ENCODE data around the gene RAB43. TPM values are rescaled to one million over a fixed set of nuclear protein-coding genes. Genes with fewer than 3 reads are reported as not detected.
A peak's percentile ranks its signal among the peaks of the same experiment; 100 is the strongest.
"Not testable (repeated sequence)": the region's sequence is repeated elsewhere in the genome, so short reads cannot be mapped to it uniquely, and the experiment has no call there.

Gene RAB43
- polyA plus RNA-seq, 4 donors: 2.0 to 6.7 (median 3.1) TPM

DNA sequence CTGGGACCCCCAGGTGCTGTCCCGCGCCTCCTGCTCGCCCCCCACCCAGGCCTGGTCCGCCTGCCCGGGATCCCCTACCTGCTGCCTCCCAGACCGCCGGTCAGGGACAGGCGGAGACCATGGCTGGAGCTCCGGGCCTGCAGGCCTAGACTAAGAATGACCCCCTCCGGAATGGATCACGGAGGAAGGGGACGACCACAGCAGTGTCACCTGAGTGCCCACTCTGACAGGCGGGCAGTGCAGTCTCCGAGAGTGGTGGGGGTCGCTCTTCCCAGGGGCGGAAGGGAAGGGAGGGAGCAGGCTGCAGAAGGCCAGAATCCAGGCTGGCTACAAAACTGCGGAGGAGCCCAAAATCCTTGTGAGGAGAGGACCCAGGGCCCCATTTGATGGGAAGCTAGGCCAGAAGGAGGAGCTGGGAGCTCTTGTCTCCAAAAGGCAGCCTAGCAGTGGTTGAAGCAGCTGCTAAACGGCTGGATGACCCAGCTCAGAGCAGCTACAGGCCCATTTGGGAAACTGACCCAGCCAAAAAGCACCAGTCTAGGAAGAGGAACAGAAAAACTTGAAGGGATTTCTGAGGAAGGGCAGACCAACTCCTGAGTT is 908 bp upstream of the RAB43 start:
- no peak for DNase-seq (ENCODE audit: low read depth in 4 of 4, low spot score in 3 of 4)

DNA sequence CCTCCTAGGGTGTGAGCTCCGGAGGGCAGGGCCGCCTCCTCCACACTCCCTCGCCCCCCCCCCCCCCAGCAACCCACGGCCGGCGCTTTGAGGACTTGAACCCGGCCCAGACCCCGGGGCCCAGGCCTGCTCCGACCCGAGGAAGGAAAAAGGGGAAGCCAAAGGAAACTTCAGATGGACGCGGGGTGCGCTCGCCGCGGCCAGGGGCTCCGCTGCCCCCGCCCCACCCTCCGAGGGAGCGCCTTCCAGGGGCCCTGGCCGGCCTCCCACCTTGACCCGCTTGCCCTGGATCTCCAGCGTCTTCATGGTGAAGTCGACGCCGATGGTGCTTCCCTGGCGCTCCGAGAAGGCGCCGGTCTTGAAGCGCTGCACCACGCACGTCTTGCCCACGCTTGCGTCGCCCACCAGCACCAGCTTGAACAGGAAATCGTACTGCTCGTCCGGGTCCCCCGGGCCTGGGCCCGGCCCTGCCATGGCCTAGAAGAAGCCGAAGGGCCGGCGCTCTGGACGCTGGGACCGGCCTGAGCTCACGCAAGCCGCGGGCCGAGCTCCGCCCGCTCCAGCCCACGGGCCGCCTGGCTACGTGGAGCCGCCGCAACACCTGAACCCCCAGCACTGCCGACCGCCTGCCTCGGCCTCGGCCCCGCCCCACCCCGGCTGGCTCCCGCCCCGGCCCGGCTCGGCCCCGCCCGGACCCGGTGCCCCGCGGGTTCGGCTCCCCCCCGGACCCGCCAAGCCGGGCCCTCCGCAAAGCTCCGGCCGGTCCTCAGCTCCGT is 400 bp downstream of the RAB43 start:
- DNase-seq (ENCODE audit: low read depth in 4 of 4, low spot score in 3 of 4): no peak

DNA sequence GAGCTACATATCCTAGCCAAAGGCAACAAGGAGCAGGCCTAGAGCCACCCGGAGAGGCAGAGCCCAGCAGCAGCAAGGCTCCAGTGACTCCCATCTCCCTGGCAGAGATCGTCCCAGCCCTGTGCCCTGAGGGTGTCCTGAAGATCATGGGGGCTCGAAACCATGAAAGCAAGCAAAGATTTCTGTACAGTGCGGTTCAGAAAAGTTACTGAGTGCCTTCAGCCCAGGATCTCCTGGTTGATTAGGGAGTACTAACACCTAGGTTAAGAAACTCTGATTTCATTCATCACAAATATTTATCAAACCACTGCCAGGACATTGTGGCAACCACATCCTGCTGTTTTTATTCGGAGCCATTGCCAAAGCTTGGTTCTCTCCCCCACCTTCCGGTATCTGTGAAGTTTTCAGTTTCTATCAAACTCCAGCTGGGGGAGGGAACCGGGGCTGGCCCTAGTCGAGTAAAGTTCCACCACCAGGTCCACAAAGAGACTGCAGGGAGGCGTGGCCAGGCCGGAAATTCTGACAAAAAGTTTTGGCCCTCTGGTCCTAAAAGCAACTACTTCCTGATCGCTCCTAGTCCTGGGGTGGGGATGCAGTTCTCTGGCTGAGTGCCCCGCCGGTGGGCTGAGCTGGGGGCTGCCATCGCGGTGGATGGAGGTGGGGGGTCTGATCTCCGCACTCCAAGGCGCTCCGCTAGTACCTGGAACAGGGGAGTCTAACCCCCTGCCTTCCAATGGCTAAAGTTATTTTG is 1.2 kb downstream of the RAB43 start:
- peak; percentile 65 to 87 (median 75) for DNase-seq (ENCODE audit: low read depth in 4 of 4, low spot score in 3 of 4)

DNA sequence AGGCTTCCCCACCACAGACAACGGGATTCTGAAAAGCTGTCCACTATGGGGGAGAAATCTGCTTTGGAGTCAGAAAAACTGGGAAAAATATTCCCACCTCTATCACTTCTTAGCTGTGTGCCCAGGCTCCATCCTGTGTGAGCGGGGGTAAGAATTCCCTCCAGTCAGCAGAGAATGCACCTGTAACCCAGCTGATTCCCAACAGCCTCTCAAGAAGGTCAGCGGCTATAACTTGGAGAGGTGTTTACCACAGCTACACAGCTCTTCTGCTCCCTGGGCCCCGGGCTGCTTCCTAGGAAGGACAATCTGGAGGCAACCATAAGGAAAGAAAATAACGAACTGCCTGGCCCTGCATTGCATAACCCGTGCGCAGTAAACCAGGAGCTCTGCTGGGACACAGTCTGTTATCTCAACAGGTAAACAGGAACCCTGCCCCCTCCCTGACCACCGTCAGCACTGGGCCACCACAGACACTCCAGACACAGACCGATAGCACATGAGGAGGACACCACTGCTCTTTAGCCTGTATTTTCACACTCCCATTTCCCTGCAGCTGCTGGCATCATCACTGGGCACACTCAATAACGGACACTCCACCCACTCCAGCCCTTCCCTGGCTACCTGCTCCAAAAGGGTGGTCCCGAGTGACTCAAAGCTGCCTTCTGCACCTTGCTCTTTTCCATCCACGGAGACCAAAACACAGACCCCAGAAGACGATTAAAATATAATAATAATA is 2.1 kb downstream of the RAB43 start:
- no peak for DNase-seq (ENCODE audit: low read depth in 4 of 4, low spot score in 3 of 4)

DNA sequence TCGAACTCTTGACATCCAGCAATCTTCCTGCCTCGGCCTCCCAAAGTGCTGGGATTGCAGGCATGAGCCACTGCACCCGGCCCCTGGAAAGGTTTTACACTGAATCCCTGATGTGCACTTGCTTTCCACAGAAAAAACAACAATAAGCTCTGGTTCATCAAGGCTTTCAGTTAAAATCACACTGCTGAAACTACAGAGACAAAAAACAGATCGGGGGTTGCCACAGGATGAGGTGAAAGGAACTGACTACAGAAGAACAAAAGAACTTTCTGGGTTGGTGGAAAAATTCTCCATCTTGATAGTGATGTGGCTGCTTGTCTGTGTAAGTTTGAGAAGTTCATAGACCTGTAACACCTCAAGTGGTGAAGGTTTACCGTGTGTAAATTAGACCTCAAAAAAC is 2.9 kb downstream of the RAB43 start:
- no peak for DNase-seq (ENCODE audit: low read depth in 4 of 4, low spot score in 3 of 4)

DNA sequence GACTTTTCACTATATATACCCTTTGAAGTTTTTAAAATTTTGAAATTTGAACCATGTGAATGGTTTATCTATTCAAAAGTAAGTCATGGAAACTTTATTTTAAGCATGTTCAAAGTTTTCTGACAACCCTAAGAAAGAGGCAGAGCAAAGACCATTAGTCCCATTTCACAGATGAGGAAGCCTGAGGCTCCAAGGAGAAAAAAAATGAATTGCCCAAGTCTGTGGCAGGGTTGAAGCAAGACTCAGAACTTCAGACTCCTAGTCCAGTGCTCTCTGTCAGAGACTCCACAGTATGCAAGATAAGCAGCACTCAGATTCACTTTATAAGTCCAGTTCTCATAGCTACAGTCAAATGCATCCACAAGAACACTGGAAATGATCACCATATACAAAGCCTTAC is 4.5 kb downstream of the RAB43 start:
- no peak for DNase-seq (ENCODE audit: low read depth in 4 of 4, low spot score in 3 of 4)

DNA sequence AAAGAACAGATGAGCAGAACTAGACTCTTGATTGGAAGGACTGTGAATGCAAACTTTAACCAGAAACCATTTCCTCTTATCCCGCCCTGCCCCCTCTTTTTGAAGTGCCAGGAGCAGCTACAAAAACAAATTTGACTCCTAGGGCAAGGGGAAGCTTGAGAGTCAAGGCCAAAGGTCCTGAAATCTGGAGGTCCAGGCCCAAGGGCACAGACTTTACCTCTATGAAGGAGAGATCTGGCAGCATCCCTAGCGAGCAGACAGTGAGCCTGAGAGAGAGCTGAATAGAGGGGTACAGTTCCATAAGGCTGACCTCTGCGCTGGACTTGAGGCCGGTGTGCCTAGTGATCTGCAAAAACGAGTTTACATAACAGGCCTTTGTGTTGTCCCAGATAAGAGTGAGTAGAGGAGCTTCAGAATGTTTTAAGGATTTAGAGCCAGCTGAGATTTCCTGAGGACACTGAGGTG is 5.1 kb downstream of the RAB43 start:
- no peak for DNase-seq (ENCODE audit: low read depth in 4 of 4, low spot score in 3 of 4)

DNA sequence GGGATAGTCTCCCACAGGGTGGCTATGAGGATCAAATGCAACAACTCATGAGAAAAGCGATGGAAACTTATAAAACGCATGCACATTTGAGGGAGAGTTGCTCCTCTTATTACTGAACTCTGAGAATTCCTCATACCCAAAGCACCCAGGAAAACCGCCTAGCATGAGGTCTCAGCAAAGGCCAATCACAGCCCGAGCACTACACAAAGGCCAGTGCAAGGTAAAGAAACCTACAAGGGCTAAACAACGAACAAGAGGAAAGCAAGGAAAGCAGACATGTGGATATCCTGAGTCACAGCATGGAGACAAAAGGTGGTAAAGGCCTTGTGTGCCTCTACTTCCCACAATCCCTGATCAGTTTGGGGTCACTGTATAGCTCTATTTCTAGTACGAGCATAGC is 7.1 kb downstream of the RAB43 start:
- DNase-seq (ENCODE audit: low read depth in 4 of 4, low spot score in 3 of 4): no peak

DNA sequence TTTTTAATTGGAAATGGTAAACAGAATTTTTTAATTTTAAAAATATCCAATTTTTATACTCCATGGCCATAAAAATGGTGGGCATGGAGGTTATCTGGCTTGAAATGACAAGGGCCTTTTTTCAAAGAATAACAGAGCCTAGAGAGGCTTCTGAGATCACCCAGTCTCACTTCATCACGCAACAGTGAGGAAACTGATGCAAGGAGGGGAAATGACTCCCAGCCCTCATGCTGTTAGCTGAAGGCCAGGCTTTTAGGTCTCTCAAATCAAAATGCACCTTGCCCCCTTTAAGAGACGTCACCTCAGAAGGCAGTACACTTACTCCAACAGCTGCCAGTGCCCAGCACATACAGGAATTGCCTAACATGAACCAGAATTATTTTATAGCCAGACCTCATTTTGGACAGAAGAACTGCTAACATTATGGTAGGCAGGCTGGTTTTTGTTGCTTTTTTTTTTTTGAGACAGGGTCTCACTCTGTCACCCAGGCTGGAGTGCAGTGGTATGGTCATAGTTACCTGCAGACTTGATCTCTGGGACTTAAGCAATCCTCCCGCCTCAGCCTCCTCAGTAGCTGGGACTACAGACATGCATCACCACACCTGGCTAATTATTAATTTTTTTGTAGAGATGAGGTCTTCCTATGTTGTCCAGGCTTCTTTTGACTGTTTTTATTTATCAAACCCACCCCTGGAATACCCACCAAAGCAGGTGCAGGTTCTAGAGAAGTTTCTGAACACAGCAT is 9.1 kb downstream of the RAB43 start:
- no peak for DNase-seq (ENCODE audit: low read depth in 4 of 4, low spot score in 3 of 4)

DNA sequence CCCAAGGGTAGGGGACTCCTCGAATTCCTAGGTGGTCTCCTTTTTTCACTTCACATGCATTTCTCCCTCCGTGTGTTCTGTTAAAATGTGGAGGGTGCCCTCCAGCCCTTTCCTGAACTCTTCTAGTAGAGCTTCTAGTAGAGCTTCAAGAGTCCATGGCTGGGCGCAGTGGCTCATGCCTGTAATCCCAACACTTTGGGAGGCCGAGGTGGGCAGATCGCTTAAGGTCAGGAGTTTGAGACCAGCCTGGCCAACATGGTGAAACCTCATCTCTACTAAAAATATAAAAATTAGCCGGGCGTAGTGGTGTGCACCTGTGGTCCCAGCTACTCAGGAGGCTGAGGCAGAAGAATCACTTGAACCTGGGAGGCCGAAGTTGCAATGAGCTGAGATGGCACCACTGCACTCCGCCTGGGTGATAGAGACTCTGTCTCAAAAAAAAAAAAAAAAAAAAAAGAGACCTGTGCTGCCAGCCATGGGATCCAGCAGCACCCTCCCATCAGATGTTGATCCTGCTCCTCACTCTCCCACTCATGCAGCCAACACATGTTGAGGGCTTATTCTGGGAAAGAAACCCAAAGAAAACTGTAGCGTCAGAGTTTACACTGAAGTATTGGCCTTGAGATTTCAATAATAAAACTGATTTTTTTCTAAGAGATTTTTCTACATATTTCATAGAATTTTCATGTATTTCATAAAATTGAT is 10.4 kb downstream of the RAB43 start:
- not testable (repeated sequence) for DNase-seq (ENCODE audit: low read depth in 4 of 4, low spot score in 3 of 4)

DNA sequence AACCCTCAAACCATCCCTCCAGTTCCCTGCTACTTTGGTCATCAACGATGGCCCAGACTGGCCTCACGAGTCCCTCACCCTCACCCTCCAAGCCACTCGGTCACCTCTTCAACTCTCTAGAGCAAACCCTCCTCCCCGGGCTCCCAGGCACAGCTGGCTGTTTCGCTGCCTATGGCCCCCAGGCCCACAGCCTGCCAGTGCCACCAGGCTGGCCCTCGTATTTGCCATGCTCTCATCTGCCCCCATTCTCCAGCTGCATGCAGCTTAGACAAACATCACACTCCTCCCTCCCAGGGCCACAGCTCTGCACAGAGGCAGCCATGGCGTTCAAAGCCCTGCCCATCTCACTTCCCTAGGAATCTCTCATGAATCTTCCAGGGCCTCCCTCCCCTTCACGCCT is 13.8 kb downstream of the RAB43 start:
- no peak for DNase-seq (ENCODE audit: low read depth in 4 of 4, low spot score in 3 of 4)

DNA sequence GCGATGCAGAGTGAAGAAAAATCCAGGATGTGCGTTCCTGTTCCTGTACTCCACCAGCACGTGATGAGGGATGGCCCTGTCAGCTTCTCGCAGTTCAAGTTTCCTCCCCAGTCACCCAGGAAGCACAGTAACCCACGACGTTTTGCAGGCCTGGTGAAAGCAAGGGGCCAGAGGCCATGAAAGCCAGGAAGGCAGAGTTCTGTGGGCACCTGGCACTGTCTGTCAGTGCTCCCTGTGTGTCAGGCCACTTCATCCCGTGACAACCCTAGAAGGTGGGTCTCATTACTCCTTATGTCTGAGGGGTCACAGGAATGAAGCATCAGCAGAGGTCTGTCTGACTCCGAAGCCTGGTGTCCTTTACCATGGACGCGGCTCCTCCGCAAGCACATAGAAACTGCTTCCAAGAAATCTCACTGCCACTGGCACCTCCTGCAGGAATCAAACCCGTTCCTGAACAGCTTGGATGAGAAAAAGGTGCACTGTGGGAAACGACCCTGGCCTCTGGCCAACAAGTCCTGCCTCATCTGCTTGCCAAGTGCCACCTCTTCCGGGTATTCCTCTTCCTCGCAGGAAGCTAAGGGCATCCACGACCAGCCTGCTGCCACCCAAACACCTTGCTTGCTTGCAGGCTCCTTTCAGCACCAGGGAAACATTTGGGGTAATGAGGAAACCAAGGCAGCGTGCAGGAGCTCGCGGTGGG is 14.6 kb downstream of the RAB43 start:
- no peak for DNase-seq (ENCODE audit: low read depth in 4 of 4, low spot score in 3 of 4)

DNA sequence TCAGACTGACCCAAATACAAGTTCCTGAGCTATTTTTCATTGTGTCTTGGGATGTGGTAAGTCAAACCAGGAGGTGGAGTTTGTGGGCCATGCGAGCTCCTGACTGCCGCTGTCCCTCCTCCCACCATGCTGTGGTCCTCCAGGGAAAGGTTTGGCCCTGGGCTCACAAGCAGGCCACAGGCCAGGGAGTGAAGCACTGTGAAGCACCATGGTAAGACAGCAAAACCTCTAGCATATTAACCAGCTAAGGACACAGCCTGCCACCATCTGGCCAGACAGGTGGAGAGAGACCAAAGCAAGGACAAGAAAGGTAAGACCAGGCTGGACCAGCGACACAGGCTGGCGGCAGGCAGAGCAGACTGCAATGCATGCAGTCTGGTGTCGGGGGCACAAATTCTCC is 15.3 kb downstream of the RAB43 start:
- DNase-seq (ENCODE audit: low read depth in 4 of 4, low spot score in 3 of 4): no peak

DNA sequence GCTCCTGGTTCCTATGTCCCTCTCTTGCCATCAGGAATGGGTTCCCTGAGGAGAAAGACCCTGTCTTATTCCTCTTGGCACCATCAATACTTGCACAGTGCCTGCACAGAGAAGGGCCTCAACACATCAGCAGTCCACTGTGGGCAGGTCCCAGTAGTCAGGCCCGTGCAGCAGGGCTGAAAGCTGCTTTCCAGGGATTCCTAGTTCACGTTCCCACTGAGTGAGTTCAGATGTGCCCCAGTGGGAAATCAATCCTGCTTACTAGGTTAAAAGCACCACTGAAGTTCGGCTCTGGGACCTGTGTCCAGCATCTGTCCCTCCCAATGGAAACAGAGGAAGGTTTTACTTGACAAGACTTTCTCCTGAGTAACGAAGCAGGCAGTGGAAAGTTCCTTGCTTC is 15.7 kb downstream of the RAB43 start:
- DNase-seq (ENCODE audit: low read depth in 4 of 4, low spot score in 3 of 4): no peak

DNA sequence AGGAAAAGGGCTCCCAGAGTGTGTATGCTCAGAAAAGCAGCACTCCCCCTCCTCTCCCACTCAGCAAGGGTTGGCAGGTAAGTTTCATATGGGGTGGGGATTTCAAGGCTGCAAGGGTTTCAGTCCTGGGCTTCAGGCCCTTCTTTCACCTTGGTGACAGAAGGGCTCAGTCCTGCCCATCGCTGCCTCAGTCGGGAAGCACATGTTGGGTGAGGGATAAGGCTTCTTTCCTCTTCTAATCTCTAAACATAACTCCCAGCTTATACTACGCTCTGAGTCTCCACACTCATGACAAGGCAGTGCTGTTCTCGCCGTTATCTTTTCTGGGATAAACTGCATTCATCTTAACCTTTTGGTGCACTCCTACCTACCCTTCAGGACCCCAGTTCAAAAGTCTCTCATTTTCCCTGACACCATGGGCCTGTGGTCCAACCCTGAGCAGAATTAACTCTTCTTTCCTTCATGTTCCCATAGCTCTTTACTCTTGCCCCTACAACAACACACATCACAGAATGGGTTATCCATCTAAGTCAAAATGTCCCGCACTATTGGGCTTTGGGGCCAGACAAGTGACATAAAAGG is 17.0 kb downstream of the RAB43 start:
- no peak for DNase-seq (ENCODE audit: low read depth in 4 of 4, low spot score in 3 of 4)

DNA sequence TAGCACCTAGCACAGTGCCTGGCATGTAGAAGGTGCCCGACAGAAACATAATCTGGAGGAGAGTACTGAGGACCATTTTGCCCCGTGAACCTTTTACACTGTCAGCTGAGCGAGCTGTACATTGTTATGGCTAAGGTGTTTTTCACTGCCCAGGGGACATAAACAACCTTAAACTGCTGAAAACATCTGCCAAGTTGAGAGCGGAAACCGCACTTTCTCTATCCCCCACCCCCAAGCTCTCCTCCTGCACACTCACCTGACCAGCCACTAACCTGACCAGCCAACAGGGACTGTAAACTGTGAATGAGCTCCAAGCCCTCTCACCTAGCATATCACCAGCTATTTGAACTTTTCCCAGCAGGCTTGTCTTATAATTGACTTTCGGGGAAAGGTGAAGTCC is 17.6 kb downstream of the RAB43 start:
- DNase-seq (ENCODE audit: low read depth in 4 of 4, low spot score in 3 of 4): no peak

DNA sequence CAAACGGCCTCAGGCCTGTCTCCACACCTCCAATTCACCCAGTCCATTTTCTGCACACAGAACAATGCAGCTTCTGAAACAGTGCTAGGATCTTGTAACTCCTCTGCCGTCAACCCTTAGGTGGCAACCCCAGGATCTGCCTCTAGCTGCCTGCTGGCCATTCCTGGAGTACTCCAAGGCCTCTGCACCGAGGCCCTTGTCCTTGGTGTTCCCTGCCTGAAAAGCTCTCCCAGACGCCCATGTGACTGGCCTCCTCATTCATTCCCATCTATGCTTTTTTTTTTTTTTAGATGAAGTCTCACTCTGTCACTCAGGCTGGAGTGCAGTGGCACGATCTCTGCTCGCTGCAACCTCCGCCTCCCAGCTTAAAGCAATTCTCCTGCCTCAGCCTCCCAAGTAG is 18.3 kb downstream of the RAB43 start:
- no peak for DNase-seq (ENCODE audit: low read depth in 4 of 4, low spot score in 3 of 4)

DNA sequence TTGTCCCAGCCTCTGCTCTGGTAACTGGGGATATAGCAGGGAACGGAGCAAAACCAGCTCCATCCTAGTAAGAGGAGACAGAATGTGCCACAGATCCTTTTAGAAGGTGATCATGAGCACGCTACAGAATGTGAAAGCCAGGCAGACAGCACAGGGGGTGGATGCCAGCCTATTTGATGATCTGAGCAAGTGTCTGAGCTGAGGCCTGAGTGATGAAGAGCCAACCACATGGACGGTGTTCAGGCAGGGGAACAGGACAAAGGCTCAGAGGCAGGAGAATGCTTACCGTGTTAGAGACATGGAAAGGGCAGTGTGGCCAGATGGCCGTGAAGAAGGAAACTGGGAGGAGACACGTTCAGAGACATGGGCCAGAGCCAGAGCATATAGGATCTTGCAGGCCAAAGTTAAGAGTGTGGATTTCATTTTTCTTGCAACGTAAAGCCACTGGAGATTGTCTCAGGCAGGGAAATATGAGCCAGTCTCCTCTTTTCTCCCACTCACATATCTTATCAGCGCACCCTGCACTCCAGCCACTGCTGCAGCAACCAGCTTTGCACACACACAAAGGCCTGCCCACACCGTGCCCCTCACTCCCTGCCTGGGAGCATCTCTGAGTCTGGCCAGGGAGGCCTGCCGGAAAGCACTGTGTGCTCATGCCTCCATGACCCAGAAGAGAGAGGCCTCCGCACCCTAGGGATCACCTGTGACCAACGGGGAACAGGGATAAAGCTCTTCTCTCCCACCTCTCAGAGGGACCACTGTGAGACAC is 20.1 kb downstream of the RAB43 start:
- DNase-seq (ENCODE audit: low read depth in 4 of 4, low spot score in 3 of 4): no peak
